Tibial nerve (tissue), 4 donors: ENCODE measurements around the gene CHST13. TPM values are rescaled to one million over a fixed set of nuclear protein-coding genes. Genes with fewer than 3 reads are reported as not detected.

ENCODE experiments used
- DNase-seq, 2 donors: peaks; one replicate each; pipeline ENCODE4 v3.0.0-alpha.2; 2019; ENCODE audit warnings: low spot score in 2 of 2
- H3K27ac ChIP-seq, 4 donors: fragments of 200-600 bp; sonication (generic) in 3 of 4; one replicate each; pipeline ENCODE4 v1.5.1; 2017 to 2019; ENCODE audit warnings: mild to moderate bottlenecking in 1 of 4
- H3K27me3 ChIP-seq, 2 donors: fragments of 200-600 bp; sonication (generic) in 1 of 2; one replicate each; pipeline versions ENCODE4 v1.5.1 to v1.6.0; 2017 to 2019
- H3K36me3 ChIP-seq, 3 donors: fragments of 200-600 bp; sonication (generic); one replicate each; pipeline ENCODE4 v1.5.1; 2018 to 2019
- H3K4me1 ChIP-seq, 4 donors: fragments of 200-600 bp; sonication (generic) in 3 of 4; one replicate each; pipeline ENCODE4 v1.5.1; 2017 to 2019
- H3K4me3 ChIP-seq, 4 donors: fragments of 200-600 bp; sonication (generic) in 3 of 4; one replicate each; pipeline ENCODE4 v1.5.1; 2017 to 2019; ENCODE audit warnings: mild to moderate bottlenecking in 1 of 4, moderate library complexity in 1 of 4
- H3K9me3 ChIP-seq, 4 donors: fragments of 200-600 bp; sonication (generic) in 3 of 4; one replicate each; pipeline ENCODE4 v1.5.1; 2017 to 2019
- CTCF ChIP-seq, 5 experiments: fragments of 200-600 bp in 3 of 5; fragments of 450-650 bp in 2 of 5; sonication (generic) in 3 of 5; IDR thresholded peaks; one replicate each; pipeline ENCODE4 v1.5.1; 2016 to 2019; ENCODE audit warnings: antibody characterized with exemption in 5 of 5, mild to moderate bottlenecking in 3 of 5, moderate library complexity in 2 of 5
- EP300 ChIP-seq, 2 donors: sonication (generic); formaldehyde crosslinking; IDR thresholded peaks; one replicate each; pipeline ENCODE4 v1.6.1; 2017; ENCODE audit warnings: antibody characterized with exemption in 2 of 2, mild to moderate bottlenecking in 1 of 2
- POLR2A ChIP-seq, 2 donors: fragments of 450-650 bp; IDR thresholded peaks; one replicate each; pipeline ENCODE4 v1.6.1; 2017; ENCODE audit warnings: antibody characterized with exemption in 2 of 2, mild to moderate bottlenecking in 2 of 2, moderate library complexity in 2 of 2
- WGBS, 2 donors: methylation state at CpG; one replicate each; pipeline ENCODE4 v1.1.5; 2018; 5-methylcytosine and 5-hydroxymethylcytosine counted together
- total RNA-seq, 4 donors: library from RNA; depleted of rRNA; stranded (reverse); fragments of >200 nt; gene quantifications; one replicate each; pipeline ENCODE4 v1.1.0, GENCODE V29; 2016

CHST13 gene
- total RNA-seq, 4 donors from 2014 or later: 1.0 to 7.2 (median 1.1) TPM; not detected in 1

GRCh38 chr3:126546013-126546412 is 22.1 kb downstream of the CHST13 start:
- Histone ChIP-seq H3K36me3 (no peaks in the 10 kb centered on the region), H3K4me3 (no peak overlapping the region), H3K9me3 (peaks cover 0 to 5% (median 0%) of the 10 kb centered on the region in 4 donors), H3K4me1 (peaks cover 0 to 3% (median 0%) of the 10 kb centered on the region in 4 donors), H3K27me3 (peaks cover 0 to 24% of the 10 kb centered on the region in 2 donors), H3K27ac (no peak overlapping the region)
- DNase-seq: peak in 1 of 2 donors; percentile 12
- TF ChIP-seq CTCF (IDR thresholded peaks at IDR 0.05) (no peak), EP300 (IDR thresholded peaks at IDR 0.05) (no peak), POLR2A (IDR thresholded peaks at IDR 0.05) (no peak)
- WGBS, 2 donors: 90 to 96% methylated on average over 3 to 6 of the region's 6 CpGs

DNA sequence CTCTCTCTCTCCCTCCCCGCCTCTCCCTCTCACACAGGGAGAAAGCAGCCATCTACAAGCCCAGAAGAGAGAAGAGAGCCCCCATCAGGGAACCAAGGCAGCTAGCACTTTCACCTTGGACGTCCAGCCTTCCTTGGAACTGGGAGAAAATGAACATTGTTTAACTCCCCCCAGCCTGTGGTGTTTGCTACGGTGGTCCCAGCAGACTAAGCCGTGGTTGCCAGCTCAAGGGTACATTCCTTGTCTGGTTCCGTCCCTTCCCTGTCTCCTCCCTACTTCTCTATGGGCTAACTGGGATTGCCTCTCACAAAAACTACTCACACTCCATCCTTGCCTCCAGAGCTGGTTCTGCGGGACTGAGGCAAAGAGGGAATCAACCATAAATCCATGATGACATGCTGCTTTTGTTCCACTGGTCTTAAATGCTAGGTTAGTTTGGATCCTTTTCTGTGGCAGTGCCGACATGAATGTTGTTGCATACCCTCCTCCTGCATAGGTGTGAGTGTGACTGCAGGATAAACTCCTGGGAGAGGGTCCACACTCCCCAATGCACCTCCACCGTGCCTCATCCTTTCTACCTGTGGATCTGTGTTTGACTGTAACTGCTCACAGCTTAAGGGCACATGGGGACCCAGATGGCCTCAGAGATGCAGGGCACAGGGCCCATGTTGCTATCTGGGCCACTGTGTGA is 22.7 kb downstream of the CHST13 start:
- no peak for DNase-seq
- WGBS, 2 donors: 73 to 75% methylated on average over 8 of the region's 8 CpGs

GRCh38 chr3:126547721-126548120 is 23.8 kb downstream of the CHST13 start:
- Histone ChIP-seq H3K4me1 (peaks cover 0 to 7% (median 0%) of the 10 kb centered on the region in 4 donors), H3K27me3 (peaks cover 0 to 8% of the 10 kb centered on the region in 2 donors), H3K9me3 (no peaks in the 10 kb centered on the region), H3K36me3 (no peaks in the 10 kb centered on the region), H3K4me3 (no peak overlapping the region), H3K27ac (no peak overlapping the region)
- TF ChIP-seq EP300 (IDR thresholded peaks at IDR 0.05): no peak
- no peak for TF ChIP-seq CTCF (IDR thresholded peaks at IDR 0.05)
- TF ChIP-seq POLR2A (IDR thresholded peaks at IDR 0.05): no peak
- DNase-seq: no peak
- 67 to 76% methylated on average over 1 of the region's 1 CpG for WGBS, 2 donors

More for the DNA sequence above, 22.7 kb downstream of the CHST13 start:
- Histone ChIP-seq H3K4me3 (no peak overlapping the region), H3K36me3 (no peaks in the 10 kb centered on the region), H3K27me3 (peaks cover 0 to 17% of the 10 kb centered on the region in 2 donors), H3K4me1 (peaks cover 0 to 6% (median 0%) of the 10 kb centered on the region in 4 donors), H3K27ac (no peak overlapping the region), H3K9me3 (peaks cover 0 to 4% (median 0%) of the 10 kb centered on the region in 4 donors)
- TF ChIP-seq EP300 (IDR thresholded peaks at IDR 0.05) (no peak), CTCF (IDR thresholded peaks at IDR 0.05) (no peak), POLR2A (IDR thresholded peaks at IDR 0.05) (no peak)

DNA sequence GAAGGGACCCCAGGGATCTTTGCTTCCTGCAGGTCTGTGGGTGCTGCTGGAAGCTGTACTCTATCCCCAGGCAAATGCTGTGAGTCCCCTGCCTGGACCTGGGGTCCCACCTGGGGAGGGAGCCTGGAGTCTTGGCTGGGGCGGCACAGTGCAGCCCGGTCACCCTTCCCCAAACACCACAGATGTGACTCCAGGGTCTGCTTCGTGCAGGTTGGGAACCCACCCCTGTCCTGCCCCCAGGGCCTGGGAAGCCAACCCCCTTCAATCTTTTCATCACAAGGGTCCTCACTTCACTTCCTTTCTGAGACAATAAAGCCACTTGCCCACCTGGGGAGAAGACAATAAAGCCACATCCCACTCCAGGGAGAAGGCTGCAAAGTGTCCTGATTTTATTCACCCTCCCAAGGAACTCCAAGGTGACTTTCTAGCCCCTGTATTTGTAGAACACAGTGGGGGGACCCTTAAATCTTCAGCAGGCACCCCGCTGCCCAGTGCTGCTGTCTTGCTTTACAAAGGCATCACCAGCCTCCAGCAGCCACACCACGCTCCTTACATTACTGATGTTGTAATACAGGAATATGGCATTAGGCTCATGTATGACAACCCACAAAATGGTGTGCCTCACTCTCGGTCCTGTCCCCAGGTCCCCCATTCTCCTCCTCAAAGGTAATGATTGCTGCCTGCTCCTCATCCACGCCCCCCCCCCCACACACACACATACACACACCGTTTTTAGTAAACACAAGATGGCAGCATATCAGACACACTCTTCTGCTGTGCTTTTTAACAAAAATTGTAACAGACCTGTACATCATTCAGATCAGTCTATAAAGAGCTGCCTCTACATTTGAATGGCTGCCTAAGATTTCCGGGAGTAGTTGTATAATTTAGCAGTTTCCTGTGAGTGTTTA is 24.9 kb downstream of the CHST13 start:
- no peaks in the 10 kb centered on the region for H3K36me3 ChIP-seq
- H3K27me3 ChIP-seq: peaks cover 0 to under 1% of the 10 kb centered on the region in 2 donors
- no peaks in the 10 kb centered on the region for H3K9me3 ChIP-seq
- TF ChIP-seq POLR2A (IDR thresholded peaks at IDR 0.05): no peak
- TF ChIP-seq CTCF (IDR thresholded peaks at IDR 0.05): no peak
- TF ChIP-seq EP300 (IDR thresholded peaks at IDR 0.05): no peak
- no peak for DNase-seq
- H3K4me1 ChIP-seq: peaks cover 0 to 7% (median 0%) of the 10 kb centered on the region in 4 donors
- H3K27ac ChIP-seq: no peak overlapping the region
- WGBS, 2 donors: 37 to 50% methylated on average over 9 of the region's 9 CpGs
- no peak overlapping the region for H3K4me3 ChIP-seq
